Measurements from ENCODE around the gene VWA3A.

DNA sequence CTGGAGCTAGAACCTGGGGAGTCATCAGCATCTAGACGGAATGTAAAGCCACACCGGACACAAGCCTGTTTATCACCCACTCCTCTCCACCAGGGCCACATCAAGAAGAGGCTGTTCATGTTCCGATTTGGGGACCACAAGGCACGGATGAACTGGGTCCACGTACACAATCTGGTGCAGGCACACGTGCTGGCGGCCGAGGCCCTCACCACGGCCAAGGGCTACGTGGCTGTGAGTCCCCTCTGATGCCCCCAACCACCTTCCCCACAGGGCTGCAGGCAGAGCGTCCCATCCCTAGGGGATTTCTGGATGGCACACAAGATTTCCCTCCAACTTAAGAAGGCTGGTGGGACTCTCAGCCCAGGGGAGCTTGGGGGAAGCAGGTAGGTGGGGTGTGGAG is 89.1 kb downstream of the VWA3A start:
- TF ChIP-seq, protein P1, sequence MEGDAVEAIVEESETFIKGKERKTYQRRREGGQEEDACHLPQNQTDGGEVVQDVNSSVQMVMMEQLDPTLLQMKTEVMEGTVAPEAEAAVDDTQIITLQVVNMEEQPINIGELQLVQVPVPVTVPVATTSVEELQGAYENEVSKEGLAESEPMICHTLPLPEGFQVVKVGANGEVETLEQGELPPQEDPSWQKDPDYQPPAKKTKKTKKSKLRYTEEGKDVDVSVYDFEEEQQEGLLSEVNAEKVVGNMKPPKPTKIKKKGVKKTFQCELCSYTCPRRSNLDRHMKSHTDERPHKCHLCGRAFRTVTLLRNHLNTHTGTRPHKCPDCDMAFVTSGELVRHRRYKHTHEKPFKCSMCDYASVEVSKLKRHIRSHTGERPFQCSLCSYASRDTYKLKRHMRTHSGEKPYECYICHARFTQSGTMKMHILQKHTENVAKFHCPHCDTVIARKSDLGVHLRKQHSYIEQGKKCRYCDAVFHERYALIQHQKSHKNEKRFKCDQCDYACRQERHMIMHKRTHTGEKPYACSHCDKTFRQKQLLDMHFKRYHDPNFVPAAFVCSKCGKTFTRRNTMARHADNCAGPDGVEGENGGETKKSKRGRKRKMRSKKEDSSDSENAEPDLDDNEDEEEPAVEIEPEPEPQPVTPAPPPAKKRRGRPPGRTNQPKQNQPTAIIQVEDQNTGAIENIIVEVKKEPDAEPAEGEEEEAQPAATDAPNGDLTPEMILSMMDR (conservative IDR thresholded peaks at IDR 0.05; ENCODE audit: low read length) = no peak
- TF ChIP-seq EZH2phosphoT487 (IDR thresholded peaks at IDR 0.05; ENCODE audit: borderline replicate concordance, low read depth, low read length) = no peak
